HK-2 (cell line): ENCODE measurements around the gene DTX4.

Source experiments
- DNase-seq: peaks from one replicate; pipeline ENCODE4 v3.0.0-alpha.2; 2018; ENCODE audit not compliant: unreplicated experiment

DTX4 gene

DNA sequence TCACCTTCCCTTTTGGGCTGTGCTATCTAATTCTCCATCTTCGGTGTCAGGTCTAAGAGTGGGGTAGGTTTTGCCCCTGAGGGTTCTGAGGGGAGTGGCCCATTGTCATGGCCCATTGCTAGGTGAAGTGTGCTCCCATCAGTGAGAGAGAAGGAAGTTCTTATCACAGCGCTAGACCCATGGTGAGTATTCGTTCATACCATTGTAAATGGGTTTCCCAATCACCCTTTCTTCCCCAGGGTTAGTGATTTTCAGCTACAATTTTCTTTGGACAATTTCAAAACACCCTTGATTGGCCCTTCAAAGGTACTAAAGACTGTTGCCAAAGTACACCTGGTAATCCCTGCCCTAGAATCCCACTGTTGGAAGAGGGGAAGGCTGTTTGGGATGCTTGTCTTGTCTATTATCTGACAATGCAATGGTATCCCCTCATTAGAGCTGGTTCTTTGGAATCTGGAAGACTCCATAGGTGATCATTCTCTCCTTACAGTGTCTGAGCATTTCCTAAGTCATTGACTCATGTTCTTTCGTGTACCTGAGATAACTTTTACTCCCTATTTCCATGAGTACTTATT lies 20.6 kb downstream of the DTX4 start:
- no peak for DNase-seq

DNA sequence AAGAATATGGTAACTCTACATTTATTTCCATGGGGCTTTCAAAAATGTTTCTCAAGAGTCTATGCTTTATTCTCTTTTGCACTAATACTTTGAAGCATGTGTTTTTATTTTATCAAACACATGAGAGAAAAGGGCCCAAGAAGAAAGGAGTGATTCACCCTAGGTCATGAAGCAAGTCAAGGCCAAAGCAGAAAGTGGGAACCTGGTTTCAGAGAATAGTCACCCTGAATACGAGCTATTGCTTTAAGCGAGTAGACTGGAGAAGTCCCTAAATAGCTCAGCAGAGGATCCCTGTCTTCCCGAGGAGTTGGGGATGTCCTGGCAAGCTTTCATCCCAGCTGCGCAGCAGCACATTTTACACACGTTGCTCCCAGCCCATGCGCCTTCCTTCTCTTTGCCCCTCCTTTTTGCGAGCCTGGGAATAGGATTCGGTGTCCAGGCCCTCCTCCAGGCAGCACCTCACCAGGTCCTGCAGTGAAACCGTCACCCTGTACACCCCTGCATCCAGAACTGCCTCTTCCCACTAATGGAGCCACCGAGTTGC lies 21.7 kb downstream of the DTX4 start:
- DNase-seq = no peak

GRCh38 chr11:59195586-59195985 lies 23.7 kb downstream of the DTX4 start:
- DNase-seq = no peak

GRCh38 chr11:59196777-59197176 lies 24.8 kb downstream of the DTX4 start:
- DNase-seq = no peak

DNA sequence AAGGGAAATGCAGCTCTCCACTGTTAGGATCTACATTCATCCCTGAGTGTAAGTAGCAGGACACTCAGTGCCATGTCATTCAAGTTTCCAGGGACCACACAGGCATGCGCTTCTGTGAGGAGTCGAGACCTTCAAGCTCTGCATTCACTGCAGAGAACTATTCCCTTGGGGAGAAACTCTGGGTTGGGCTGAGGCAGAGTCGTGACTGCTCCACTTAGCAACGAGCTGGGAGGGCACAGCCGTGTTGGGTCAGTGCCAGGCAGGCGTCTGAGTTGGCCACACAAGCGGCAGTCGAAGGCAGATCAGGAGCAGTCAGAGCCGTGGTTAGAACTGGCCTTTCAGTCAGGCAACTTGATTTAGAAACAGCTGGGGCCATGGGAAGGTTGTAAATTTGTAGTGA lies 26.1 kb downstream of the DTX4 start:
- DNase-seq = no peak

DNA sequence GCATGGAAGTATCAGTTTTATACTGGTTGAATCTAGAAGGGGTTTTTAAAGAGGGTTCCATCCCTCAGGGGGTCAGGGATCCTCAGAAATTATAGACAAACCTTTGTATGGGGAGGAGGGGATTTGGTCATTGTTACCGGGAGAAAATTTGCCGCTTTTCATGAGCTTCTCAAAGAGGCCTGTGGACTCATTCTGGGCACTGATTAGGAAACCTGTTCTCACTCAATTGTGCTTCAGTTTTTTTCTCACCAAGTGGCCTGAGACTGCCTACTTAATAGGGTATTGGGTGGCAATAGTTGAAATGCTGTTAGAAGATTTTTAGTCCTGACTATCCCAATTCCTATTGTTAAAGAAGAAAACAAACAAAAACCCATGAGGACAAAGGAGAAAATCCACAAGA lies 26.8 kb downstream of the DTX4 start:
- no peak for DNase-seq

GRCh38 chr11:59199546-59200422 lies 27.9 kb downstream of the DTX4 start:
- DNase-seq = no peak

DNA sequence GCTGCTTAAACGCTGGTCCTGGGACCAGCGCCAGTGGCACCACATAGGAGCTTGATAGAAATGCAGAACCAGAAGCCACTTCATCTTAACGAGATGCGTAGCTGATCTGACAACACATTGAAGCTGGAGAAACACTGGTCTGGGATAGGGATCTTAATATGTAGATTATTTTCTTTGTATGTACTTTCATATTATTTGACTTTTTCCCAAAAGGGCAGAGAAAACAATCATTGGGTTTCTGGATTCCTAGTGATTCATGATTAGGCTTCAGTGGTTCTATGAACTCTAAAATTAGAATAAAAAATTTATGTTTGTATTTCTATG lies 28.5 kb downstream of the DTX4 start:
- DNase-seq = no peak

DNA sequence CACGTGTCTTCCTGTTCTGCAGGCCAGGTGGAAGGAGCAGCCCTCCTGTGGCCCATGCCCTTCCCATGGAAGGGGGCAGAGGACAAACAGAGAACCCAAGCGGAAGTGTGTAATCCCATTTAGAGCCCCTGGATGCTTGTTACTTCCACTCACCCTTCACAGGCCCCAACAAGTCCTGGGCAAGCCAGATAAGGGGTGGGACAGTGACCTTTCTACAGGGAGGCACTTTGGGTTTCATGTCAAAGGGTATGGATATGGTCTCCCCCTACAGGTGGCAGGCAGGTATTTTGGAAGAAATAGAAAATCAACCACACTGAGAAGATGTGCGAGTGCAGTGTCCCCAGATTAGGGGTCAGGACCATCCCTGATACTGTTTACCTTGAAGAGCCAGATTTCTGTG lies 29.4 kb downstream of the DTX4 start:
- no peak for DNase-seq

GRCh38 chr11:59204746-59205145 lies 32.8 kb downstream of the DTX4 start:
- no peak for DNase-seq

GRCh38 chr11:59205648-59206047 lies 33.7 kb downstream of the DTX4 start:
- DNase-seq = no peak

DNA sequence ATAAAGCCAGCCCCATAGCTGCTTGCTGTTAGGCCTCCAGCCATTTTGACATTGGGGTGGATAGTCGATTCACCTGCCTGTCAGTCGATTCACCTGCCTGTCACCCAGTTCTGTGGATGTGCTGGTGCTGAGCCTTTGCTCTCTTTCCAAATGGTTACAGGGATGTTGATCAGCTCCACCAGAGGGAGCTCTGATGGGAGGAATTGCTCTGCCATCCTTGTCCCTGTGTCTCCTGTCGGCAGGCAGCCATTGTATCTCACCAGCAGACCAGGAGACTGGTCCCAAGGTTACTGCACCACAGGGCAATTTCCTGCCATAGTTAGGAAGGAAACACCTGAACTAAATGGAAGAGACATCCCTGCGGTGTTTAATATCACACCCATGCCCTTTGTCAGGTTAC lies 34.7 kb downstream of the DTX4 start:
- DNase-seq = no peak

DNA sequence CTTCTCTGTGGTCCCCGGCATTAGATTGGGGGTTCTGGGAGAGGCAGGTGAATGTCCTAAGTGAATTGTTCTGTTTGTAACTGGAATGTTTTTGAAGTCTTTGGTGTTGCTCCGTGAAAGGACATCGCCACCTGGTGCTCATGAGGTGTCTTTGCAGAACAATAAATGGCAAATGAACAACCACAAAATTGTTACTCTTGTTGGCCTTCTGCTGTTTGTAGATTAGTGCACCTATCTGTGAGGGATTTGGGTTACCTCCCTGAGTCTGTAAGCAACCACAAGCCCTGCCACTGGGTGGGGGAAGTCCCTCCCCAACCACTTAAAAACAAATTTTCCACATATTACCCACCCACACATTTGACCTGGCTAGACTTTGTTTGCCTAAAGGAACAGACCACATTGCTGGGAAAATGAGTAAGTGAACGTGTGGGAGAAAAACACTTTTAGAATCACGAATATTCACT lies 36.1 kb downstream of the DTX4 start:
- peak; percentile 17 for DNase-seq

- DNase-seq = peak; percentile 24
Measured at GRCh38 chr11:59208956-59209355, 37.0 kb downstream of the DTX4 start.

- DNase-seq = no peak
Measured at GRCh38 chr11:59212222-59212621, 40.3 kb downstream of the DTX4 start.

GRCh38 chr11:59212744-59213631 lies 41.1 kb downstream of the DTX4 start, which contains the start of gene MPEG1:
Gene MPEG1 (minus strand): TSS chr11:59212927. CDS start chr11:59212865, 62 bp downstream.
- no peak for DNase-seq

GRCh38 chr11:59214141-59214893 lies 42.4 kb downstream of the DTX4 start:
- DNase-seq = no peak

GRCh38 chr11:59216641-59217564 lies 45.0 kb downstream of the DTX4 start:
- no peak for DNase-seq

GRCh38 chr11:59218319-59218718 lies 46.4 kb downstream of the DTX4 start:
- DNase-seq = no peak

DNA sequence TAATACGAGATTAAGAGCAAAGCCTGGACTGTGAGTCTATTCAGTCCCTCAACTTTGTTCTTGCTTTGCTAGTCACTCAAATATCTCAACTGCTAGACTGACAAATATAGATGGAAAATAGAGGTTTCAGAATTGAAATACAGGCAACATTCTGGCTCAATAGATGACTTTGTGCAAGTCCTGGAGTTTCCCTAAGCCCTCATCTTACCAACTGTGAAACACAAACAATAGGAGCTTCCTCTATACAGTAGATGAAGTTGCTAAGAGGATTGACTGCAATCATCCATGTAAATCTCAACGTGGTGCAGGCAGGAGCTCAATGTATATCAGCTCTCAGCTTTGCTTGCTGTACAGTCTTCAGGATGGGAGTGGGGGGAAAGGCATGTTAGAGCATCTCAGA lies 47.0 kb downstream of the DTX4 start:
- DNase-seq = no peak
